ENCODE data around the gene AGGF1.
"Not testable (repeated sequence)": the region's sequence is repeated elsewhere in the genome, so short reads cannot be mapped to it uniquely, and the experiment has no call there.

The AGGF1 gene

DNA sequence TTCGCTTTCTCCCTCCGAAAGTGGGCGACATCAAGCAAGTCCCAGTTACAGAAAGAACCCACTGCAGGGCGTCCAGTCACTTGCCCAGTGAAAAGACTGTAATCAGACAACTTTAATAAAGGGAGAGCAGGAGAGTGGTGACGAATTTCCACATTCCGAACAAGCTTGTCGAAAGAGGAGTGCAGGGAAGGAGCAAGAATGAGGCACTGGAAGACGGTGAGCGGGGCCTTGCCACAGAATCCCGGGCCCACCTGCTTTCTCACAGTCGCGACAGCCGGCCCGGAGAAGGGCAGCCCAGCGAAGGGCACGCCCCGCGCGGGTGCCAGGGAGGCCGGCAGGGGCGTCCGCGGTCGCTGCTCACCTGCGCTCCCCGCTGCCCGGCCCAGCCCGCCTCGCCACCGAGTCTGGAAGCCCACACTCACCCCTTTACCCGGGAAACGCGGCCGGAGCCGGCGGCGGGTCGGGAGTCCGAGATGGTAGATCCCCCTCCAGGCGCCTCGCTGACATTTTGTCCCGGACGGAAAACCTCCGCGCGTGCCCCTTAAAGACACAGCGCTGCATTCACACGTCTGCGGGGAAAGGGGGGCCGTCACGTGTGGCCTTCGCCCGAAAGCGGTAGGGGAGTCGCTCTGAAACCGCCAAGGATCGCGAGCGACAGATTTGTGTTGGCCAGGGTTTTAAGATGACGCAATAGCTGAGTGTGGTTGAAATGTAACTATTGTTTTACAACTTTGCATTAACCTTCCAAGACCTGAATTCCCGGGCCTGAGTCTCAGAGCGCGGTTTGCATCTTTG is 56.7 kb downstream of the AGGF1 start, which contains the start of gene ZBED3:
TSS of gene ZBED3 (minus strand) at position 597 of the 795 bp plus-strand sequence. CDS start 9,407 bp downstream, outside the sequence.
- DNase-seq, result peak; percentile 63 to 77
- TF ChIP-seq POLR2A (IDR thresholded peaks at IDR 0.05; ENCODE audit: low read length) (no peak), GATA1 (IDR thresholded peaks at IDR 0.05; ENCODE audit: low read depth, low read length) (no peak)

DNA sequence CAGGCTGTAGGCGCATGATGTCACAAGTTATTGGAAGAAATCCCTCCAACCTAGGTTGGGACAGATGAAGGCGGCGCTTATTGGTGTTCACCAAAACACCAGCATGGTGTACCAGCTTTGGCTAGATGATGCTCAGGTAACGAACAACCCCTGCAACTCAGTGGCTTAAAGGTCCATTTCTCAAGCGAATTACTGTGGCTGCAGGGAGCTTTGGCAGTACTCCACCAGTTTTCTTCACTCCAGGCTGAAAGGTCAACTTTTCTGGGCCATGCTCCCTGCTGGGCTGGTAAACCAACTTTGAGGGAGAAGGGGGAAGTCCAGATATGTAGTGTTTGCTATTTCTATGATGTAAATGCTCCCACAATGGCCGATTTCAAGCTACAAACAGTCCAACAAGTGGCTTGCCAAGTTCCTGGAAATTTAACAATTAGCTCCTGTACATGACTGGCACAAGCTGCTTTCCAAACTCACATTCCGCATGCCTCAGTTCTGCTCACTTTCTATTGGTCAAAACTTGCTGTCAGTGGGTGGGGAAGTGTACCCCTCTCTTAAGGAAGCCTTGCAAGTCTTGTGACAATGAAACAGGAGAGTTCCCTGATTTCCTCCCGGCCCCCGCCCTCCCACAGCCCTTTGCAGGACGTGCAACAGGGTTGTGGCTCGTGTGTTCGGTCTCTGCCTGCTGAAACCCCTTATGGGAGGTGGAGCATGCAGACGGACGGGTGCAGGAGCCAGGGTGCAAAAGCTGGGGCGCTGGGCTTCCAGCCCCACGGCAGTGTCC is 57.5 kb downstream of the AGGF1 start:
- no peak for DNase-seq
- TF ChIP-seq GATA1 (IDR thresholded peaks at IDR 0.05; ENCODE audit: low read depth, low read length), result no peak
- no peak for TF ChIP-seq POLR2A (IDR thresholded peaks at IDR 0.05; ENCODE audit: low read length)

- DNase-seq, result no peak
- TF ChIP-seq GATA1 (IDR thresholded peaks at IDR 0.05; ENCODE audit: low read depth, low read length), result no peak
- no peak for TF ChIP-seq POLR2A (IDR thresholded peaks at IDR 0.05; ENCODE audit: low read length)
Measured at GRCh38 chr5:77095189-77095588, 65.0 kb downstream of the AGGF1 start.

GRCh38 chr5:77101298-77101697 is 71.1 kb downstream of the AGGF1 start:
- no peak for TF ChIP-seq POLR2A (IDR thresholded peaks at IDR 0.05; ENCODE audit: low read length)
- no peak for DNase-seq

GRCh38 chr5:77102549-77102948 is 72.3 kb downstream of the AGGF1 start:
- TF ChIP-seq GATA1 (IDR thresholded peaks at IDR 0.05; ENCODE audit: low read depth, low read length) (no peak), POLR2A (IDR thresholded peaks at IDR 0.05; ENCODE audit: low read length) (no peak)
- DNase-seq, result no peak

DNA sequence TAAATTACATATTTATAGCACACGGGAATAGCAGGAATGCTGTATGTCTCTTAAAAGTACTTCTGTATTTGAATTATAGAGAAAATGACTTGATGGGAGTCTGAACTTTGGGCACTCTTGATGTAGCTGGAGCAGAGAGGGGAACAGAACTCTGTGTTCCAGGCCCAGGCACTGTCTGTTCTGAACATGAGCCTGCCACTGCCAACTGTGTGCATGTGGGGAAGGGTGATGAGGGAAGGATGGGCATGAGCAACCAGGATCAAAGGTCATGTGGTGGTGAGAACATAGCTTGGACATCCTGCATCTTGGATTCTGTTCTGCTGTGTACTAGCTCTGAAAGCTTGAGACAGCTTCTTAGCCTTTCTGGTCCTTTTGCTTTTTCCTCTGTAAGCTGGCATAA is 73.3 kb downstream of the AGGF1 start:
- DNase-seq, result no peak
- TF ChIP-seq GATA1 (IDR thresholded peaks at IDR 0.05; ENCODE audit: low read depth, low read length) (no peak), POLR2A (IDR thresholded peaks at IDR 0.05; ENCODE audit: low read length) (no peak)

GRCh38 chr5:77104813-77105212 is 74.6 kb downstream of the AGGF1 start:
- DNase-seq, result no peak
- no peak for TF ChIP-seq GATA1 (IDR thresholded peaks at IDR 0.05; ENCODE audit: low read depth, low read length)
- no peak for TF ChIP-seq POLR2A (IDR thresholded peaks at IDR 0.05; ENCODE audit: low read length)

DNA sequence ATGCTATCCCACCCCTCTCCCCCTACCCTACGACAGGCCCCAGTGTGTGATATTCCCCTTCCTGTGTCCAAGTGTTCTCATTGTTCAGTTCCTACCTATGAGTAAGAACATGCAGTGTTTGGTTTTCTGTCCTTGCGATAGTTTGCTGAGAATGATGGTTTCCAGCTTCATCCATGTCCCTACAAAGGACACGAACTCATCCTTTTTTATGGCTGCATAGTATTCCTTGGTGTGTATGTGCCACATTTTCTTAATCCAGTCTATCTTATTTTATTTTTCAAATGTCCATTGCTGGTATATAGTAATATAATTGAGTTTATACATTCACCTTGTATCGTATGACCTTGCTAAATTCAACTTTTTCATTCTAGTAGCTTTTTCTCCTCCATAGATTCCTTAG is 76.8 kb downstream of the AGGF1 start:
- not testable (repeated sequence) for DNase-seq
